NCI-H2029 treated with DMSO at 0.1 percent for 48 hours (cell line): ENCODE data around the gene OR5A1.

Experiments
- DNase-seq: peaks from one replicate; lab custom pipeline; 2025; lab: John Stamatoyannopoulos, UW

OR5A1 gene

DNA sequence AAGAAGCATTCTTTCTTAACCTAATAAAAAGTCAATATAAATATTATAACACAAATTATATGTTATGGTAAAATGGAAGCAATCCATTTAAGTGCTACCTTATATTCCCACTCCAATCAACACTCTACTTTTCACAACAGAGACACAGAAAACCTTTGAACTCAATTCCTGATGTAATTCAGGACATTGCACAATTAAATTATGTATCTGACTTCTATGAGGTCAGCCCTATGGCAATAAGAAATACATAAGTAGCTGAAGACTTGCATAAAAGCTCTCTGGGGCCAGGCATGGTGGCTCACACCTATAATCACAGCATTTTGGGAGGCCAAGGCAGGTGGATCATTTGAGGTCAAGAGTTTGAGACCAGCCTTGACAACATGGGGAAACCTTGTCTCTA is 43.6 kb downstream of the OR5A1 start:
- DNase-seq: no peak

DNA sequence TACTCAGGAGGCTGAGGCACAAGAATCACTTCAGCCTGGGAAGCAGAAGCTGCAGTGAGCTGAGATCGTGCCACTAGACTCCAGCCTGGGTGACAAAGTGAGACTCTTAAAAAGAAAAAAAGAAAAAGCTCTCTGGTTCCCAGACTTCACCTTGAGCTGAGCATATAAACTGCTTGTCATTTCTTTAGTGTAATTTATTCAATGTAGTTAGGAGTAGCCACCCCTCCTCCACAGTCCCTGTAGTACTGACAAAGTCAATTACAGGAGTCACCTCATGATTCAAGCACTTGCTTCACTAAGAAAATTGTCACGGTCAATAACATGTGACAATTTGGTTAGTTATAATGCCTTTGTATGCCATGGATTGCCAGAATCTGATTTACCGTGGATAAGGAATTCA is 44.1 kb downstream of the OR5A1 start:
- DNase-seq: no peak
